Measurements from ENCODE around the gene ZBTB24.

- TF ChIP-seq EZH2 (IDR thresholded peaks at IDR 0.05; ENCODE audit: insufficient read depth, poor library complexity, severe bottlenecking) (no peak), EZH2phosphoT487 (IDR thresholded peaks at IDR 0.05; ENCODE audit: insufficient read depth, low read depth) (no peak)
Measured at GRCh38 chr6:109472132-109472995, 10.7 kb downstream of the ZBTB24 start.
